ENCODE data around the gene MYF5.

DNA sequence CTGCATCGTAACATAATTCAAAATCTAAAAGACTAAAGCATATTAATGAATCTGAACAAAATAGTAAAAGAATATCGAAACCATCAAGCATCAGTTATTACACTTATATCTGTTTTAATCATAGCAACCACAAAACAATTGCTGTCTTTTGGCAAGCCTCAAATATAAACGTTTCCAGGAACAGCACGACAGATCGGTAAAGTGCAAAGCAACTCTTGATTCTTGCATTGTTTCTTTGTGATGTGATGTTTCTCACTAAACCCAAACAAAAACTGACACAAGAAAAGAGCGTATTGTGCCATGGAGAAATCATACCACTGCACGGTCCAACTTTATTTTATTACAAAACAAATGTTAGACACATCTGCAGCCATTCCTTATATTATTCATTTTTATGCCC lies 18.5 kb upstream of the MYF5 start:
- TF ChIP-seq POLR2A (IDR thresholded peaks at IDR 0.05; ENCODE audit: low read depth, low read length) (no peak), POLR2AphosphoS5 (IDR thresholded peaks at IDR 0.05; ENCODE audit: low read depth, low read length) (no peak)

Data from GM12892 (cell line).